Neural cell (in vitro differentiated cells): Measurements from ENCODE around the gene PRKCD. TPM values are rescaled to one million over a fixed set of nuclear protein-coding genes. Genes with fewer than 3 reads are reported as not detected.

Experiments used
- H2AFZ ChIP-seq: fragments of 200-600, 300-800 bp; sonication (generic), shearing (Covaris generic); 2 replicates; pipeline ENCODE4 v1.6.0; 2014; ENCODE audit warnings: low read depth, mild to moderate bottlenecking, antibody characterized with exemption, low read length, moderate library complexity
- H3F3A ChIP-seq: fragments of 200-600 bp; shearing (Covaris generic); 2 replicates; pipeline ENCODE4 v1.6.1; 2016; ENCODE audit warnings: mild to moderate bottlenecking, moderate library complexity, mixed read lengths, antibody characterized with exemption, low read length; ENCODE audit not compliant: insufficient read depth, poor library complexity, severe bottlenecking
- H3K27ac ChIP-seq: fragments of 200-600, 300-800 bp; sonication (generic), shearing (Covaris generic); 2 replicates; pipeline ENCODE4 v1.5.1; 2014; ENCODE audit warnings: mild to moderate bottlenecking, low read length, moderate library complexity
- H3K27me3 ChIP-seq: fragments of 300-800, 200-600 bp; sonication (generic), shearing (Covaris generic); 2 replicates; pipeline ENCODE4 v1.6.0; 2014; ENCODE audit warnings: mild to moderate bottlenecking, low read depth, low read length, moderate library complexity; ENCODE audit not compliant: insufficient read depth
- H3K36me3 ChIP-seq: fragments of 300-800, 200-600 bp; sonication (generic), shearing (Covaris generic); 2 replicates; pipeline ENCODE4 v1.5.1; 2014; ENCODE audit warnings: mild to moderate bottlenecking, antibody characterized with exemption, low read length, moderate library complexity; ENCODE audit not compliant: insufficient read depth
- H3K4me2 ChIP-seq: fragments of 300-800, 200-600 bp; sonication (generic), shearing (Covaris generic); 2 replicates; pipeline ENCODE4 v1.6.0; 2014; ENCODE audit warnings: mild to moderate bottlenecking, low read length
- H3K4me3 ChIP-seq: fragments of 300-800, 200-600 bp; sonication (generic), shearing (Covaris generic); 2 replicates; pipeline ENCODE4 v1.5.1; 2014; ENCODE audit warnings: mild to moderate bottlenecking, low read length, moderate library complexity
- H3K79me2 ChIP-seq: fragments of 200-600 bp; shearing (Covaris generic); replicated peaks from 2 replicates; pipeline ENCODE4 v1.6.0; 2014; ENCODE audit warnings: mild to moderate bottlenecking, low read length, moderate library complexity; ENCODE audit not compliant: insufficient read depth
- H3K9ac ChIP-seq: fragments of 300-800, 200-600 bp; sonication (generic), shearing (Covaris generic); 2 replicates; pipeline ENCODE4 v1.6.1; 2016; ENCODE audit warnings: mild to moderate bottlenecking, low read length, mixed read lengths
- H3K9me2 ChIP-seq: fragments of 200-600 bp; shearing (Covaris generic); 2 replicates; pipeline ENCODE4 v1.6.1; 2016; ENCODE audit warnings: mild to moderate bottlenecking, low read length, mixed read lengths; ENCODE audit not compliant: insufficient read depth
- H3K9me3 ChIP-seq: fragments of 200-600, 300-800 bp; sonication (generic), shearing (Covaris generic); 2 replicates; pipeline ENCODE4 v1.6.1; 2016; ENCODE audit warnings: mild to moderate bottlenecking, mixed run types, low read length, moderate library complexity, mixed read lengths
- H4K20me1 ChIP-seq: fragments of 200-600 bp; shearing (Covaris generic); 2 replicates; pipeline ENCODE4 v1.6.1; 2016; ENCODE audit warnings: mild to moderate bottlenecking, mixed run types; ENCODE audit not compliant: insufficient read depth
- EP300 ChIP-seq: fragments of 450-650 bp; conservative IDR thresholded peaks from 2 replicates; pipeline ENCODE4 v1.6.1; 2014; ENCODE audit warnings: antibody characterized with exemption, mild to moderate bottlenecking, moderate library complexity; ENCODE audit not compliant: poor library complexity, severe bottlenecking
- EZH2 ChIP-seq: fragments of 200-600, 300-800 bp; shearing (Covaris generic), sonication (generic); IDR thresholded peaks from 2 replicates; pipeline ENCODE4 v1.6.1; 2014; ENCODE audit warnings: antibody characterized with exemption, low read length, borderline replicate concordance, mild to moderate bottlenecking; ENCODE audit not compliant: insufficient read depth, poor library complexity, severe bottlenecking
- MXI1 ChIP-seq: fragments of 450-650 bp; conservative IDR thresholded peaks from 2 replicates; pipeline ENCODE4 v1.6.1; 2014; ENCODE audit warnings: antibody characterized with exemption, mild to moderate bottlenecking; ENCODE audit not compliant: poor library complexity, severe bottlenecking
- POLR2AphosphoS5 ChIP-seq: IDR thresholded peaks from 2 replicates; pipeline ENCODE4 v1.6.1; 2012
- RAD21 ChIP-seq: fragments of 450-650 bp; conservative IDR thresholded peaks from 2 replicates; pipeline ENCODE4 v1.6.1; 2014; ENCODE audit warnings: antibody characterized with exemption, mild to moderate bottlenecking, moderate library complexity
- SMC3 ChIP-seq: fragments of 450-650 bp; conservative IDR thresholded peaks from 2 replicates; pipeline ENCODE4 v1.6.1; 2014; ENCODE audit warnings: antibody characterized with exemption, mild to moderate bottlenecking, moderate library complexity; ENCODE audit not compliant: poor library complexity
- TAF1 ChIP-seq: IDR thresholded peaks from 2 replicates; pipeline ENCODE4 v1.6.1; 2012; ENCODE audit warnings: low read depth
- polyA plus RNA-seq: library from polyadenylated mRNA; depleted of rRNA; stranded (reverse); fragments of >200 nt; gene quantifications from 2 replicates; pipeline ENCODE4 v1.2.3, GENCODE V29; 2014
- TF ChIP-seq, protein P1 (sequence below): IDR thresholded peaks from 2 replicates; pipeline ENCODE4 v1.6.1; 2012; ENCODE audit warnings: borderline replicate concordance
- TF ChIP-seq, protein P2 (sequence below): fragments of 450-650 bp; IDR thresholded peaks from 2 replicates; pipeline ENCODE4 v1.5.1; 2014; ENCODE audit warnings: antibody characterized with exemption, mild to moderate bottlenecking, moderate library complexity; ENCODE audit not compliant: poor library complexity, severe bottlenecking

Gene PRKCD
- polyA plus RNA-seq, 1 donor from 2014 or later = not detected

DNA sequence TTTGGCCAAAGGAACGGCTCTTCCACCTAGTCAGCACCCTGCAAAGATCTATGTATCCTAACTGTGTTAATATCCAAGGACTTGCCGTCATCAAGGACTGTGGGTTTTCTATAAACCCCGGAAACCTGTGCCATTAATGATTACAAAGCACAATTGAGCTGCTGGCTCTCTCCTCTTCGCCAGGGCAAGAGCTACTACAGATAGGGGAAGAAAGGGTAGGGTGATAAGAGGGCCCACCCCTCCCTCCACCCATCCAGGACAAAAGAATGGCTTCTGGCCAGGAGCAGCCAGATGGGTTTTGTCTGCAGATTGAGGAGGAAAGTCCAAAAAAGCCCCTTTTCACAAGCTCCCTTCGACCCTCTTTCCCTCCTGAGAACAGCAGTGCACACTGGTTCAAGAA, 40.7 kb upstream of the PRKCD start:
- Histone ChIP-seq H3K9ac (no peak overlapping the region), H3K4me2 (no peak overlapping the region)

DNA sequence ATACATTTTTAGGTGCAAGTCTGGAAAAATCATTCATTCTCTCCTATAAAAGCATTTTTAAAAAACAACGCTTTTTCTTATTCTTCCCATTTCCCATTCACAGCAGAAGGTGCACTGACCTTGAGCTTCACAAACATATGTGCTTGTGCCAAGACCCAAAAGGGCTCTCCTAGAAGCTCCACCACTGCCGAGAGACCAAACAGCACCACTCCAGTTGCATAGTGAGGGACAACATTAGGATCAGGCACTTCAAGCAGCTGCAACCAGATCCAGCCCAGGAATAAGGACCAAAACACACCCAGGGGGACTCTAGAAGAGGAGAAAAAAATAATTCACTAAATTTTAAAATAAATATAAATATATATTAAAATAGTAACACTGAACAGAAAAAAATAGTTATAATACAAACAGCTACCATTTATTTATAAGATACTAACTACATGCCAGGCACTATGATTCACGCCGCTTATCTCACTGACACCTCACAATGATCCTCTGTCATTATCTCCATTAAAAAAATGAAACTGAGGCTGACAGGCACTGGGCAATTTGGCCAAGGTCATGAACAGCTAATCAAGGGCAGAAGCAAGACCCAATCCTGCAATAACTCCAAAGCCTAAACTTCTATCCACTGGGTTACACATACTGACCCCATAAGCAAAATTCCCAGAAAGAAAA, 38.6 kb upstream of the PRKCD start:
- peaks cover 21% of the 10 kb centered on the region for H3K36me3 ChIP-seq
- H3K27ac ChIP-seq = no peak overlapping the region

More for the DNA sequence above, 40.7 kb upstream of the PRKCD start:
- H3K9me3 ChIP-seq = no peaks in the 10 kb centered on the region
- H3F3A ChIP-seq = no peaks in the 10 kb centered on the region
- H3K9me2 ChIP-seq = no peaks in the 10 kb centered on the region
- peaks cover 25% of the 10 kb centered on the region for H3K36me3 ChIP-seq
- no peaks in the 10 kb centered on the region for H4K20me1 ChIP-seq
- H3K27me3 ChIP-seq = no peaks in the 10 kb centered on the region
- H3K79me2 ChIP-seq = no peaks in the 10 kb centered on the region
- no peak overlapping the region for H2AFZ ChIP-seq
- TF ChIP-seq, protein P1, sequence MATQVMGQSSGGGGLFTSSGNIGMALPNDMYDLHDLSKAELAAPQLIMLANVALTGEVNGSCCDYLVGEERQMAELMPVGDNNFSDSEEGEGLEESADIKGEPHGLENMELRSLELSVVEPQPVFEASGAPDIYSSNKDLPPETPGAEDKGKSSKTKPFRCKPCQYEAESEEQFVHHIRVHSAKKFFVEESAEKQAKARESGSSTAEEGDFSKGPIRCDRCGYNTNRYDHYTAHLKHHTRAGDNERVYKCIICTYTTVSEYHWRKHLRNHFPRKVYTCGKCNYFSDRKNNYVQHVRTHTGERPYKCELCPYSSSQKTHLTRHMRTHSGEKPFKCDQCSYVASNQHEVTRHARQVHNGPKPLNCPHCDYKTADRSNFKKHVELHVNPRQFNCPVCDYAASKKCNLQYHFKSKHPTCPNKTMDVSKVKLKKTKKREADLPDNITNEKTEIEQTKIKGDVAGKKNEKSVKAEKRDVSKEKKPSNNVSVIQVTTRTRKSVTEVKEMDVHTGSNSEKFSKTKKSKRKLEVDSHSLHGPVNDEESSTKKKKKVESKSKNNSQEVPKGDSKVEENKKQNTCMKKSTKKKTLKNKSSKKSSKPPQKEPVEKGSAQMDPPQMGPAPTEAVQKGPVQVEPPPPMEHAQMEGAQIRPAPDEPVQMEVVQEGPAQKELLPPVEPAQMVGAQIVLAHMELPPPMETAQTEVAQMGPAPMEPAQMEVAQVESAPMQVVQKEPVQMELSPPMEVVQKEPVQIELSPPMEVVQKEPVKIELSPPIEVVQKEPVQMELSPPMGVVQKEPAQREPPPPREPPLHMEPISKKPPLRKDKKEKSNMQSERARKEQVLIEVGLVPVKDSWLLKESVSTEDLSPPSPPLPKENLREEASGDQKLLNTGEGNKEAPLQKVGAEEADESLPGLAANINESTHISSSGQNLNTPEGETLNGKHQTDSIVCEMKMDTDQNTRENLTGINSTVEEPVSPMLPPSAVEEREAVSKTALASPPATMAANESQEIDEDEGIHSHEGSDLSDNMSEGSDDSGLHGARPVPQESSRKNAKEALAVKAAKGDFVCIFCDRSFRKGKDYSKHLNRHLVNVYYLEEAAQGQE = no peak
- no peak overlapping the region for H3K4me3 ChIP-seq
- no peak overlapping the region for H3K27ac ChIP-seq

More for the DNA sequence above, 38.6 kb upstream of the PRKCD start:
- Histone ChIP-seq H3F3A (no peaks in the 10 kb centered on the region), H3K9me2 (no peaks in the 10 kb centered on the region), H4K20me1 (no peaks in the 10 kb centered on the region), H3K79me2 (no peaks in the 10 kb centered on the region), H3K9ac (no peak overlapping the region), H2AFZ (no peak overlapping the region), H3K9me3 (no peaks in the 10 kb centered on the region), H3K4me3 (no peak overlapping the region), H3K27me3 (no peaks in the 10 kb centered on the region), H3K4me2 (no peak overlapping the region)
- TF ChIP-seq EZH2 (no peak), EP300 (no peak), MXI1 (no peak), RAD21 (no peak), TAF1 (no peak), SMC3 (no peak), POLR2AphosphoS5 (no peak)
- TF ChIP-seq, protein P2, sequence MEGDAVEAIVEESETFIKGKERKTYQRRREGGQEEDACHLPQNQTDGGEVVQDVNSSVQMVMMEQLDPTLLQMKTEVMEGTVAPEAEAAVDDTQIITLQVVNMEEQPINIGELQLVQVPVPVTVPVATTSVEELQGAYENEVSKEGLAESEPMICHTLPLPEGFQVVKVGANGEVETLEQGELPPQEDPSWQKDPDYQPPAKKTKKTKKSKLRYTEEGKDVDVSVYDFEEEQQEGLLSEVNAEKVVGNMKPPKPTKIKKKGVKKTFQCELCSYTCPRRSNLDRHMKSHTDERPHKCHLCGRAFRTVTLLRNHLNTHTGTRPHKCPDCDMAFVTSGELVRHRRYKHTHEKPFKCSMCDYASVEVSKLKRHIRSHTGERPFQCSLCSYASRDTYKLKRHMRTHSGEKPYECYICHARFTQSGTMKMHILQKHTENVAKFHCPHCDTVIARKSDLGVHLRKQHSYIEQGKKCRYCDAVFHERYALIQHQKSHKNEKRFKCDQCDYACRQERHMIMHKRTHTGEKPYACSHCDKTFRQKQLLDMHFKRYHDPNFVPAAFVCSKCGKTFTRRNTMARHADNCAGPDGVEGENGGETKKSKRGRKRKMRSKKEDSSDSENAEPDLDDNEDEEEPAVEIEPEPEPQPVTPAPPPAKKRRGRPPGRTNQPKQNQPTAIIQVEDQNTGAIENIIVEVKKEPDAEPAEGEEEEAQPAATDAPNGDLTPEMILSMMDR = no peak
- TF ChIP-seq, protein P1 = no peak
